AG10803 (cell line): Measurements from ENCODE around the gene SOCS1.
"Not testable (repeated sequence)": the region's sequence is repeated elsewhere in the genome, so short reads cannot be mapped to it uniquely, and the experiment has no call there.

Source experiments
- DNase-seq: peaks from one replicate; pipeline ENCODE4 v3.0.0; 2010; ENCODE audit warnings: low read depth
- H3K4me3 ChIP-seq: 2 replicates; pipeline ENCODE4 v1.5.1; 2011; ENCODE audit warnings: mild to moderate bottlenecking, low read length, control low read depth
- TF ChIP-seq, protein P1 (sequence below): conservative IDR thresholded peaks from 2 replicates; pipeline ENCODE4 v1.5.1; 2011; ENCODE audit warnings: mild to moderate bottlenecking, low read length, control low read depth, inconsistent platforms

The SOCS1 gene

DNA sequence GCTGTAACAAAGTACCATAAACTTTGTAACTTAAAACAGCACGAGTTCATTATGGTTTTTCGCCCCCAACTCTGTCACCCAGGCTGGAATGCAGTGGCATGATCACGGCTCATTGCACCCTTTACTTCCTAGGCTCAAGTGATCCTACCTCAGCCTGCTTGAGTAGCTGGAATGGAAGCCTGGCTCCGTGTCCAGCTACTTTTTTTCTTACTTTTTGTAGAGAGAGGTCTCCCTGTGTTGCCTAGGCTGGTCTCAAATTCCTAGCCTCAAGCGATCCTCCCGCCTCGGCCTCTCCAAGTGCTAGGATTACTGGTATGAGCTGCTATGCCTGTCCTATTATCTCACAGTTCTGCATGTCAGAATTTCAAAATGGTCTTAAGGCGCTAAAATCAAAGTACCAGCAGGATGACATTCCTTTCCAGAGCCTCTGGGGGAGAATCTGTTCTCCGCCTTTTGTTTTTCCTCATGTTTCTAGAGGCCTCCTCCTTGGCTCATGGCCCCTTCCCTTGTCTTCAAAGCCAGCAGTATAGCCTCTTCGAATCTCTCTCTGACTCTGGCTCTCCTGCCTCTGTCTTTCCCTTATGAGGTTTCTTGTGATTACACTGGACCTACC, 35.2 kb upstream of the SOCS1 start:
- TF ChIP-seq, protein P1, sequence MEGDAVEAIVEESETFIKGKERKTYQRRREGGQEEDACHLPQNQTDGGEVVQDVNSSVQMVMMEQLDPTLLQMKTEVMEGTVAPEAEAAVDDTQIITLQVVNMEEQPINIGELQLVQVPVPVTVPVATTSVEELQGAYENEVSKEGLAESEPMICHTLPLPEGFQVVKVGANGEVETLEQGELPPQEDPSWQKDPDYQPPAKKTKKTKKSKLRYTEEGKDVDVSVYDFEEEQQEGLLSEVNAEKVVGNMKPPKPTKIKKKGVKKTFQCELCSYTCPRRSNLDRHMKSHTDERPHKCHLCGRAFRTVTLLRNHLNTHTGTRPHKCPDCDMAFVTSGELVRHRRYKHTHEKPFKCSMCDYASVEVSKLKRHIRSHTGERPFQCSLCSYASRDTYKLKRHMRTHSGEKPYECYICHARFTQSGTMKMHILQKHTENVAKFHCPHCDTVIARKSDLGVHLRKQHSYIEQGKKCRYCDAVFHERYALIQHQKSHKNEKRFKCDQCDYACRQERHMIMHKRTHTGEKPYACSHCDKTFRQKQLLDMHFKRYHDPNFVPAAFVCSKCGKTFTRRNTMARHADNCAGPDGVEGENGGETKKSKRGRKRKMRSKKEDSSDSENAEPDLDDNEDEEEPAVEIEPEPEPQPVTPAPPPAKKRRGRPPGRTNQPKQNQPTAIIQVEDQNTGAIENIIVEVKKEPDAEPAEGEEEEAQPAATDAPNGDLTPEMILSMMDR: no peak
- no peak for DNase-seq
- no peak overlapping the region for H3K4me3 ChIP-seq

DNA sequence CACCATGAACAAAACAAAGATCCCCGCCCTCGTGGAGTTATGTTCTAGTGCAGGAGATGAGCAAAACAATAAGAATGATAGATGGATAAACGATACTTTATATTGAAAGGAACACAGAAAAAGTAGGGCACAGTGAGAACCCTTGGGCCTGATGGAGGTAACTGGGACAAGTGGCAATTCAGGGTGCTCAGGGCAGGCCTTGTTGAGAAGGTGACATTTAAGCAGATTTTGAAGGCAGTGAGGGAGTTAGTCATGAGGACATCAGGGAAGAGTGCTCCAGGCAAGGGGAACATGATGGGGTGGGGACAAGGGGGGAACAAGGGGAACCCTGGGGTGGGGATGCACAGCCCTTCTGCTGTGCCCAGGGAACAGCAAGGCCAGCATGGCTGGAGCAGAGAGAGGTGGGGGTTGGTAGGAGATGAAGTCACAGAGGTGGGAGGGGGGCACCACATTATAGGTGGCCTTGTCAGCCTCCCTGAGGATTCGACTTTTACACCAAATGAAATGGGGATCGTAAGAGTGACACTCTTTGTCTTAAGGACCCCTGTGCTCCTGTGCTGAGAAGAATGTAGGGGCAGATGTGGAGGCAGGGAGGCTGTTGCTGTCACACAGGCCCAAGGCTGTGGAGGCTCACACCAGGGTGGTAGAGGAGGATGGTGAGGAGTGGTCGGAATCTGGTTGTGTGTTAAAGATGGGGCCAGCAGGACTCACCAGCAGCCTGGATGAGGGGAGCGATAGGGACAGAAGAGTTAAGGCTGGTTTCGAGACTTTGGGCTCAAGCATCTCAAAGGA, 34.3 kb upstream of the SOCS1 start:
- TF ChIP-seq, protein P1: no peak
- no peak overlapping the region for H3K4me3 ChIP-seq
- DNase-seq: no peak

DNA sequence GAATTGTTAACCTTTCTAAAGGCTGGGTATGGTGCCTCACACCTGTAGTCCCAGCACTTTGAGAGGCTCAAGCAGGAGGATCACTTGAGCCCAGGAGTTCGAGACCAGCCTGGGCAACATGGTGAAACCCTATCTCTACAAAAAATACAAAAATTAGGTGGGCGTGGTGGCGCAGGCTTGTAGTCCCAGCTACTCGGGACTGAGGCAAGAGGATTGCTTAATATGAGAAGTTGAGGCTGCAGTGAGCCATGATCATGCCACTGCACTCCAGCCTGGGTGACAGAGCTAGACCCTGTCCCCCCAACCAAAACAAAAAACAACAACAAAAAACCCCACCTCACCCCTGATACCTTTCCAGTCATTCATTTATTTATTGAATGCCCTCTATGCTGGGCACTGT, 33.7 kb upstream of the SOCS1 start:
- H3K4me3 ChIP-seq, DNase-seq: not testable (repeated sequence)

DNA sequence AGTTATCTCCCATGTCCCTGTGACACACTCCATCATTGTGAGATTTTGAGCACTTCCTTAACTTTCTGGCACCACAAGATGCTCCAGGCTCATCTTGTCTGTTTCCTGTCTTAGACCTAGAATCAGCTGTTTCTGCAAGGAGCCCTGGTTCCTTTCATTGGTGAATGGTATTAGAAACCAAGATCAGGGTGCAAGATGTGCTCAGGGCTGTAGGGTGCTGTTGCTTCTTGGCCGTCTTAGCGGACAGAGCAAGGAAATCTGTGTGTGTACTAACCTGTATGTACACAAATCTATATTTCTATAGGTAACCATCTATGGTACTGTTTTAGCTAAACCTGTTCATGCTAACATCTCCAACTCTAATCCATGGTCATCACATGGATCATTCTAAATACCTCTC, 33.2 kb upstream of the SOCS1 start:
- DNase-seq: no peak
- H3K4me3 ChIP-seq: no peak overlapping the region
- TF ChIP-seq, protein P1: no peak

DNA sequence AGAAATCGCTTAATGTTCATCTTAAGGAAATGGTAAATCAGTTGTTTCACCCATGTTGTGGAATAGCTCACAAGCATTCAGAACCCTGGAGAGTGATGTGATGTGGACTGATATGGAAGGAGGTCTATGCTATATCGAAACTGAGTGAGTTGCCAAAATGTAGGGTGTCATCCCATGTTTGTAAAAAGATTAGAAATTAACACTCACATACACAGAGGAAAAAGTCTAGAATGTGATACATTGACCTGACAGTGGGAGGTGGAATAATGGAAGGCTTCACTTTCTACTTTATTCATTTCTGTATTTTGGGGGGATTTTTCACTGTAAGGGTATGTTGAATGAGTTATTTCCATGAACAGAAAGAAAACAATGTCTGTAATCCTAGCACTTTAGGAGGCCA, 29.8 kb upstream of the SOCS1 start:
- DNase-seq: no peak
- no peak overlapping the region for H3K4me3 ChIP-seq
- TF ChIP-seq, protein P1: no peak

DNA sequence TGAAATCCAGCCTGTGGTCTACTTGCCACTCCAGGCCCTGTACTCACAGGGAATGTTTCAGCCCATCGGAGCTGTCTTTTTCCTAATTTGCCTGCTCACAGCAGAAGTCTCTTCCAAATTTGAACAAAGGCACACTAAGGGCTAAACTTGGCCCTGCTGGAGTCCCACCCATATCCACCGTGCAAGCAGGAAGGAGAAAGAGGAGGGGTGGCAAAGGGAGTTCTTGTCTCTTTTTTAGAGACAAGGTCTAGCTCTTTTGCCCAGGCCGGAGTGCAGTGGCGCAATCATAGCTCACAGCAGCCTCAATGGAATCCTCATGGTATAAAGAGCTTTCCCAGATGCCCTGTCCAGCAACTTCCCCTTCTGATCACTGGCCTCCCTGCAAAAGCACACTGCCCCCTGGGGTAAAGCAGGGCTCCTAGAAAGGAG, 27.8 kb upstream of the SOCS1 start:
- peak; percentile 15 for DNase-seq
- TF ChIP-seq, protein P1: 0 out of 2 replicates have a peak, but pooled peaks have one; percentile 19

DNA sequence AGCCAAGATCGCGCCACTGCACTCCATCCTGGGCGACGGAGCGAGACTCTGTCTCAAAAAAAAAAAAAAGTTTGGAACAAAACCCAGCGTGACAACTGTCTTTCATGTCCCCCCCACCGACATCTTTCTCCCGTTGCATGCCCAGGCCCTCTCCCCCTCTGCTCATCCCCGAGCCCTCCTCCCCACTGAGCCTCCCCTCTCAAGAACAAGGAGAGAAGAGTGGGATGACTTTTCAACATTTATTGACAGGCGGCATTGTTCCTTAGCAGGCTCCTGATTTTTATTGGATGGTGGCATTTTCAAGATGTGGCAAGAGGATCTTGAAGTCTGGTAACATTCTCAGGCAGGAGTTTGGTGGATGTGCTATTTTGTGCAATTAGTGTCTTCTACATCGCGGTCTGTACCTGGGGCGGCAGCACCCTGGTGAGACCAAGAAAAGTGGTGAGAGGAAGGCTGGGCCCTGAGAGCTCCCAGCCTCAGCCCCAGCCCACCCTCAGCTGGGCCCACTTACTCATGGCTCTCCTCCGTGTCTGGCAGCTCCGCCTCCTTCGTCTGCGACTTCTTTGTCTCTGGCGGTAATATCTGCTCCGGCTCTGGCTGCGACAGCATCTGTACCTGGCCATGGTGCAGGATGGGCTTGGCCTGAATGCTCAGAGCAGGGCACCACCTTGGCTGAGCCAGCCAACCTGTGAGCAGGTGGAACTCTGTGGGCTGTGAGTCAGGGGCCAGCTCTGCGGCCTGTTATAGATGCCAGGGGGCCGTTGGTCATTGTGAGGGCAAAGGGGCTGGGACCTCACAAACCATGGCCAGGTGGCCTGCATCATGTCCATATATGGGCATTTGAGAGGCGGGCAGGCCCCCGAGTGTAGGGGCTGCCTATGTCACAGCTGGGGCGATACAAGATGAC, 24.9 kb upstream of the SOCS1 start, which contains the start of gene PRM1:
PRM1 (minus strand) TSS at position 715 of the 907 bp plus-strand sequence; CDS start at position 623, 92 bp downstream.
- no peak within 1 kb of the TSS for H3K4me3 ChIP-seq
- no peak for DNase-seq
- TF ChIP-seq, protein P1: no peak

More for the DNA sequence above, 27.8 kb upstream of the SOCS1 start:
- no peak overlapping the region for H3K4me3 ChIP-seq
